HG03097 (cell line): ENCODE results near the gene KRTAP10-2.

Experiments
- ATAC-seq: cut with Tn5 transposase; IDR thresholded peaks from one replicate; pipeline ENCODE4 v1.9.1; 2021; ENCODE audit not compliant: unreplicated experiment, low FRiP score

Gene KRTAP10-2

DNA sequence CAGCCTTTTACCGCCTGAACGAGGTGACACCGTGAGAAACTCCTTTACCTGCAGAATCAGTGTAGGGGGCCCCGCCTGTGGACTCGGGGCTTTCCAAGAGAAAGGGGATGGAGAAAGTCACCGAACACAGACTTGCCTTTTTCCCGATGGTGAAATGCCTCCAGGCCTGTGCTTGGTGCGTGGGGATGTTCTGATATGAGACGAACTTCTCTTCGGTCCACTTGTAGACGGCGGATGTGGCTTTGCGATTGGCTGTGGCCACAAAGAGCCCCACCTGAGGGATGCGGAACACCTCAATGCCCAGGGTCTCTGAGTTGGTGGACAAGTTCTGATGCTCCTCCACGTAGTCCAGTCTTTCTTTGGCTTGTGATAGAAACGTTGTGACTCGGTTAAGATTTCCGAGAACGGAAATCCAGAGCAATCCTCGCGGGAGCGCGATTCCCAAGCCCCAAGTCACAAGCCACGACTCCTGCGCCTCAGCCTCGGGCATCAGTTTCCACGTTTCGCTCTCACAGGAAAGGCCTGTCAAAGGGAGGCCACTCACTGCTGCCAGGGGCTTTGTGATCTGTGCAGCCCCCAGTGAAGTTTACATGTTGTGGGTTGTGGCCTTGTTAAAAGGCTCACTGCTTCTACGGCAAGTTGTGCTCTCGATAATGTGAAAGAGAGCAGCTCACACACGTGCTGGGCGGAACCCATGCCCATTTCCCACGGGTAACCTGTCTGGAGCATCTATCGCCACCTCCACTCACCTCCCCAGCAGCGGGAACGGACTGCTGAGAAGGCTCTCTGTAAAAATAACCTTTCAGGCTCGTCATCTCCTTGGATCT lies 23.9 kb downstream of the KRTAP10-2 start:
- no peak for ATAC-seq

DNA sequence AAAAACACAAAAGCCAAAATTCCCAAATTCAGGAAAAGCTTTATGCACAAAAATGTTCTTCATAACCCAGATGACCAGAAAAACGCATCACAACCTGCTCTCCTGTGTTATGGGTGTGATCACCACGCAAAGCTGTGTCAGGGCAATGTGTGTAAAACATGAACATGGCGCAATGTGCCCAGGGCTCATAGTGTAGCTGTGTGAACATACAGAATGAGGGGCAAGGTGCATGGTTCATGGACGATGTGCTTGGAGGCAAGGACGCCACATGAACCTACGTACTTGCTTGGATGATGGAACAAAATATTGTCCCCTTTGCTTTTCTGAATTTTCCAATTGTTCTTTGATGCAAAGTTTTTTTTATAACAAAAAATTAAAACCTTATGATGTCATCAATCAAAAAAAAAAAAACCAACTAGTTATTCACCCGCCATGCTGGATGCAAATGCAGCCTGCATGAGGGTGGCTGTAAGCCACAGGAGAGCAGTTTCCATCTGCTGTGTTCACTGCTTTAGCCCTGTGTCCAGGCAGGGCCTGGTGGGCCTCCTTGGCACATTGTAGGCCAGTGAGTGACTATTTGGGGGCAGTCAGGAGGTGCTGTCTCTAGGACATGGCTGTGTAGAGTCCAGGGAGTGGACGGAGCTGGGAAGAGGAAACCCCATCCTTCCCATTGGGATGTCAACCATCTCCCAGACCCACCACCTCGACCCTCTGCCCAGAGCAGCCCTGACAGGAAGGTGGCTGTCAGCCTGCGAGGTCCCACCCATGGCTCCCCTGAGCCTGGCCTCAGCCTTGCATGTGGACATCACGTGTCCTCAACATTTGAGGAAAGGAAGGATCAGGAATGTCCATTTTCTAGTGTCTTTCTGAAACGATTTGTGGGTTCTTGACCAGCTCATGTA lies 25.0 kb downstream of the KRTAP10-2 start:
- no peak for ATAC-seq

DNA sequence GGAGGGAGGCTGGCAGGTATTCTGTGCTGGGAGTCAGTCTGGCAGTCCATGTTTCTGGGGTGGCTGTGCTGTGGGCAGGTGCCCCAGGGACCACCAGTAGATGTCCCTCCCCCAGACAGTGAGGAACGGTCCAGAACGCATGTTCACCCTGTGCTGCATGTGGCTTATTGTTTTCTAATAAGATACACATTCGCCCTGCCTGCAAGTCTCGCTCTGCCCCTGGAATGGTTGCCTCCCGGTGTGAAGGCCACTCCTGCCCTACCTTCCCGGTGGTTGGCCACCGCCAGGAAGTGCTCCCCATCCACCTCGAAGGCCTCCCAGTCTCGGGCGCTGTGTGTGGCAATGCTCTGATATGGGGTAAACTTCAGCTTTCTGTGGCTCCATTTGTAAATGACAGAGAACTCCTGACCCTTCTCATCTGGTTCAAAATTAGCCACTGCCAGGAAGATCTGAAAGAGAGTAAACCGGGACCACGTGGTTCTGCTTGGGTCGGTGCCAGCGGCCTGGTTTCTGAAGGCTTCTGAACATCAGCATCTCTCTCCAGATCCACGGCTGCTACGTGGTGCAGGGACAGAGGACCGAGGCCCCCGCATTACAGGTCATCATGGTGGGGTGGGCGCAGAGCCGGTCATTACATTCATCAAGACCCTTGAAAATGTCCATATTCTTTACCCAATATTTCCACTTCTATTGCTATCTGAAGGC lies 25.8 kb downstream of the KRTAP10-2 start:
- ATAC-seq, result no peak

DNA sequence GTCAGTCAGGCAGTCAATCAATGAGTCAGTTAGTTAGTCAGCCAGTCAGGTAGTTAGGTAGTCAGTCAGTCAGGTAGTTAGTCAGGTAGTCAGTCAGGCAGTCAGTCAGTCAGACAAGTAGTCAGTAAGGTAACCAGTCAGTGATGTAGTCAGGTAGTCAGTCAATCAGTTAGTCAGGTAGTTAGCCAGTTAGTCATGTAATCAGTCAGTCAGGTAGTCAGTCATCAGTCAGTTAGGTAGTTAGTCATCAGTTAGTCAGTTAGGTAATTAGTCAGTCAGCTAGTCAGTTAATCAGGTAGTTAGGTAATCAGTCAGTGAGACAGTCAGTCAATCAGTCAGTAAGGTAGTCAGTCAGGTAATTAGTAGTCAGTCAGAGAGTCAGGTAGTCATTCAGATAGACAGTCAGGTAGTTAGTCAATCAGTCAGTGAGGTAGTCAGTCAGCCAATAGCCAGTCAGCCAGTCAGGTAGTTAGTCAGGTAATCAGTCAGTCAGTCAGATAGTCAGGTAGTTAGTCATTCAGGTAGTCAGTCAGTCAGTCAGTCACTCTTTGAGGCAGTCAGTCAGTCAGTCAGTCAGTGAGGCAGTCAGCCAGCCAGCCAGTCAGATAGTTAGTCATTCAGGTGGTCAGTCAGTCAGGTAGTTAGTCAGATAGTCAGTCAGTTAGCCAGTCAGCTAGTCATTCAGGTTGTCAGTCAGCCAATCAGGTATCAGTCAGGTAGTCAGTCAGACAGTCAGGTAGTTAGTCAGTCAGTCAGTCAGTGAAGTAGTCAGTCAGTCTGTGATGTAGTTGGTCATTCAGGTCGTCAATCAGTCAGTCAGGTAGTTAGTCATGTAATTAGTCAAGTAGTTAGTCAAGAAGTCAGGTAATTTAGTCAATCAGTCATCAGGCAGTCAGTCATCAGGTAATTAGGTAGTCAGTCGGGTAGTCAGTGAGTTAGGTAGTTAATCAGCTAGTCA lies 26.6 kb downstream of the KRTAP10-2 start:
- no peak for ATAC-seq

DNA sequence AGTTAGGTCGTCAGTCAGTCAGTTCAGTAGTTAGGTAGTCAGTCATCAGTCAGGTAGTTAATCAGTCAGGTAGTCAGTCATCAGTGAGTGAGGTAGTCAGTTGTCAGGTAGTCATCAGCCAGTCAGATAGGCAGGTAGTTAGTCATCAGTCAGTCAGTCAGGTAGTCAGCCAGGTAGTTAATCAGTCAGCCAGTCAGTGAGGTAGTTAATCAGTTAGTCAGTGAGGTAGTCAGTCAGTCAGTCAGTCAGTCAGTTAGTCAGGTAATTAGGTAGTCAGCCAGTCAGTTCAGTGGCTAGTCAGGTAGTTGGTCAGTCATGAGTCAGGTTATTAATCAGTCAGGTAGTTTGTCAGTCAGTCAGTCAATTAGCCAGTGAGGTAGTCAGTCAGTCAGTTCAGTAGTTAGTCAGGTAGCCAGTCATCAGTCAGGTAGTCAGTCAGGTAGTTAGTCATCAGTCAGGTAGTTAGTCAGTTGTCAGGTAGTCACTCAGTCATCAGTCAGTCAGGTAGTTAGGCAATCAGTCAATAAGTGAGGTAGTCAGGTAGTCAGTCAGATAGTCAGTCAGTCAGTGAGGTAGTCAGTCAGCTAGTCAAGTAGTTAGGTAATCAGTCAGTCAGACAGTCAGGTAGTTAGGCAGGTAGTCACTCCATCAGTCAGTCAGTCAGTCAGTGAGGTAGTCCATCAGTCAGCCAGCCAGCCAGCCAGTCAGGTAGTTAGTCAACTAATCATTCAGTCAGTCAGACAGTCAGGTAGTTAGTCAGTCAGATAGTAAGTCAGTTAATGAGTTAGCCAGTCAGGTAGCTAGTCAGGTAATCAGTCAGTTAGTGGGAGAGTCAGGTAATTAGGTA lies 27.5 kb downstream of the KRTAP10-2 start:
- ATAC-seq, result no peak

DNA sequence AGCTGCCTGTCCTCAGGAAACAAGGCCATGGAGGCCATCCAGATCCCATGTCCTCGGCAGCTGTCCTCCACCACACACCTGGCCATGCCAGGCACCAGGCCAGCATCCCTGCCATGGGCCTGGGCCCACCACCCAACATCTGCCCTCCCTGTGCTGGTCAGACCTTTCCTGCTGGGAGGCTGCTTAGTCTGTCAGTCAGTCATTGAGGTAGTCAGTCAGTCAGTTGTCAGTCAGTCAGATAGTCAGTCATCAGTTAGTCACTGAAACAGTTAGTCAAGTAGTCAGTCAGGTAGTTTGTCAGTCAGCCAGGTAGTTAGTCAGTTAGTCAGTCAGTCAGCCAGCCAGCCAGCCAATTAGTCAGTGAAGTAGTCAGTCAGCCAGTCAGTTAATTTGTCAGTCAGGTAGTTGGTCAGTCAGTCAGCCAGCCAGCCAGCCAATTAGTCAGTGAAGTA lies 28.5 kb downstream of the KRTAP10-2 start:
- no peak for ATAC-seq

DNA sequence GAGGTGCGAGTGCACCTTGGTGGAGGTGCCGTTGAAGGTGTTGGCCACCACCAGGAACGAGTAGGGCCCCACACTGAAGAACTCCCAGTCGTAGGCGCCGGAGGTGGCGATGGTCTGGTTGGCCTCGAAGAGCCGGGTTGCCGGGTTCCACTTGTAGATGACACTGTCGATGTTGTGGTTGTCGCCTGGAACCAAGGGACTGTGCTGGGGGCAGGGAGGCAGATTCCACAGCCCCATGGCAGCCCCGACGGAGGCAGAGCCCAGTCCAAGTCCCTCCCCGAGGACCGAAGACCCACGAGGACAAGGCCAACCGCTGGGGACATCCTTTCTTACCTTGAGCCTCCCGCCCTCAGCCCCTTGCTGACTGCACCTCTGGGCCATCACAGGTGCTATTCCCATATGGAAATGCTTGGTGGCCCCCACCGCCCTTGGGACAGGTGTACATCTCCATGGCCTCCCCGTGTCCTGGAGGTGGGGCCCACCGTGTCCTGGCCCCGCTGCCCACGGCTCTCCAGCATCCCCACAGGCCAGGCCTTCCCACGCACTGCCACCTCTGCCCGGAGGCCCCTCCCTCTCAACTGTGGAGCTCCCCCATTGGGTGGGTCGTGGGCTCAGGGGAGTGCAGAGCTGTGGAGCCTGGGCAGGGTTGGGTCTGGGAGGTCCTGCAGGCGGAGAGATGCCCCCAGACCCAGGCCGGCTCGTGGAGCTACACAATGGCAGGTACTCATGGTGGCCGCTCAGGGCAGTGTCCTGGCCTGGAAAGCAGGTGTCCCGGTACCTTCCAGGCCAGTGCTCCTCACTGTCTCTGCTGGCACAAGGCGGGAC lies 29.2 kb downstream of the KRTAP10-2 start:
- ATAC-seq, result no peak

DNA sequence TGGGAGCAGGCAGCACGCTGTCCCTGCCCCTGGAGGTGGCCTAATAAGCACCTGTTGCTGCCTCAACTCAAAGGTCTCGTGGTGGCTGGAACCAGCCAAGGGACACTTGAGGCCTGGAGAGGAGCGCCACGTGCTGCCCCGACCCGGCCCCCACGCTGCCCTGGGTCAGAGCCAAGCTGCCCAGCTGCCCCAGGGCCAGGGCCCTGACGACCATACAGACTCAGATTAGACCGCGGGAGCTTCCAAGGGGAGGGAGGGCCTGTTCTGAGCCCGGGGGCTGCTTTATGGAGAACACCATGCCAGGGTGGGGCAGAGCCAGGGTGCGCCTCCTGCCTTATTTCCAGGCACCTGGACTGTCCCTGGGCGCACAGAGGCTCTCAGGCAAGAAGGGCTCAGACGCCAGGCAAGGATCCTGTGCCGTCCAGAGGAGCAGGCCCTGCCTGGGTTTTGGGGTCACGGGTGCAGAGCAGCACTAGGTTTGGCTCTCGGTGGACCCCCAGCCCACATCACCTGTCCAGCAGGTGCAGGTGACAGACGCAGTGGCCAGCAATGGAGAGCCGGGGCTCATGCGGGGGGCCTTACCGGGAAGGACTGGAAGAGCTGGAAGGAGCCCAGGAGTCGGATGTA lies 29.9 kb downstream of the KRTAP10-2 start:
- ATAC-seq, result no peak

DNA sequence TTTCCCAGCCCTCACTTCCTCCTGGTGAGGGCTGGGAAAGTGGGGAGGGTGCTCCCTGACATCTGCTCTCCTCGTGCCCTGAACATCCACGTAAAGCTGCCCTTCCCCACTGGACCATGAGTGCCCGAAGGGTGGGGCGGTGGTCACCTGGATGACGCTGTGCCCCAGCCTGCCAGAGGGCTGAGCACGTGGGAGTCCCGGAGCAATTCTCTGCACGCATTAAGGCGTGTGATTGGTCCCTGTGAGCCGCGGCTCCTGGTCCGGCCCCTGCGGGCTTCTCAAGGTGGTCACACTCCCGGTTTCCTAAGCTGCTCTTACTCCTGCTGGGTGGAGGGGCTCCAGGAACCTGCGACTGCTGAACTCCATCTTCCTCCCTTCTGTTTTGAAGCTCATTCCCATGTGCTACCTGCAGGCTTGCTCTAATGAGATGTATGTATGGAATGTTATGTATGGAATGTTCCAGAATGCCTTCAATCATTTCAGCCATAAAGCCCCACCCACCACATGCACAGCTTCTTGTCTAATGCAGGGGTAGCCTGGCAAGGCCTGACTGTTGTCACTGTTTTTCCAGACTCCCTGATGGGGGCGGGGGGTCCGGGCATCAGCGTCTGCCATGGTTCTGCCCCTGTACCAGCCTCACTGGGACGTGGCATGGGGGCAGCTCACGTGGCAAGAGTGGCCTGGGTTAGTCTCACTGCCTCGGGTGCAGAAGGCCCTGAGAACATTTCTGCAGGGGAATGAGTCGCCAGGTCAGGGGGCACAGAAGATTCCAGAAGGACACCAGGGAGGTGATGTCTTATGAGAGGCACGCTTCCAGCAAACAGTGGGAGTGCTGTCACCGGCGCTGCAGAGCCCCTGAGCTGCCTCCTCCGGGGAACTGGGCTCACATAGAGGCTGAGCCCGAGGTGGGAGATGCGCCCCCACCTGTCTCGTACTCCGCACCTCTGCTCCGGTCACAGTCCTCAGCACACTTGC lies 30.7 kb downstream of the KRTAP10-2 start:
- ATAC-seq, result no peak

DNA sequence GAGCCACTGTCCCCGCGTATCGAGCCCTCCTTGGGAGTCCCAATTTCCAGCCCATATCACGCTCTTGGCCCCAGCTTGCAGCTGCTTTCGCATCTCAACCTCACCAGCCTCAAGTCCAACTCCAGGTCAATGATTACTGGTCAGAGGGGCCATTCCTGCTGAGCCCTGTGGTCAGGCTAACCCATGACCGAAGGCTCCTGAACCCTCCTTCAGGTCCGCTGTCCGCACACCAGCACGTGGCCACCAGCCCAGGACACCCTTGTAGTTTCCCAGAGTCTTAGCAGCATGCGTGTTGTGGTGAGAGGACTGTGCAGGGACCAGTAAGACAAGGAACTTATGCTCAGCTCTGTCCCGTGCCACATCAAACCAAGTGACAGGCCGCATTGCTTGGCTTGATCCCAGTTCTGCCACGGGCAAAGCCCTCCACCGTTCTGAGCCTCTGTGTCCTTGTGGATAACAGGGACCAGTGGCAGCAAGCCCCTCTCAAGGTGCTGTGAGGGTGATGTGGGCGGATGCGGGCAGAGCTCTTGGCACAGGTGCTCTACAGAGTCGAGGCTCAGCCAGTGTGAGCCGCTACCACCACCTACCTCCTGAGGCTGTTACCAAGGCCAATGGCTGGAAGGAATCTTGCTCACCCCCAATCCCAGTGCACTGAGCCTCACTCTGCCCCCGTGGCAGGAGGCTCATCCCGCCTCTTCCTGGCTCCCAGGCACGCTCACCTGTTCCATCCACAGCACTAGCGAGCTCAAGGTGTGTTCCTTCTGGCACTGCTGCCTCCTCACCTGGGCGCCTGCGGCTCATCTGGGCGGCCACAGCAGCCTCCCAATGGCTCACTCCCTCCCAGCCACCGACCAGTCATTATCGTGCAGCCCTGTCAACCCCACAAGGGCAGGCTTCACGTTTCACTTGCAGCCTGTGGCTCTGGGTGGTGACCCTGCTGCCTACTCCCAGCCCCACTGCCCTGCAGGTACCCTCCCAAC lies 31.7 kb downstream of the KRTAP10-2 start:
- ATAC-seq, result no peak

DNA sequence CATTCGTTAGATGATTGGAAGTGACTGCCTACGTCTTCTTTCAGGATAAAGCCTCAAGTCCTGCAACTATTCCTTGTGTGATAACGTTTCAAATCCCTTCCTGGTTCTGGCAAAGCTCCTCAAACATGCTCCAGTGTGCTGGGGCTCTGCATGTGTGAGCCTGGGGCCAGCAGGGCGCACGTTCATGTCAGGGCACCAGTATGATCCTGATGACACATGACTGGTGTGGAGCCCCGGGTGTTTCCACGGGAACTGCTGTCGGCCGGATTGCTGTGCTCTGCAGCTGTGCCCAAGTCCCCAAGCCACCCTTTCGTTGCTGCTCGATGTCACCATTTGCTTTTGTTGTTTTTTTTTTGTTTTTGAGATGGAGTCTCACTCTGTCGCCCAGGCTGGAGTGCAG lies 32.6 kb downstream of the KRTAP10-2 start:
- ATAC-seq, result no peak

DNA sequence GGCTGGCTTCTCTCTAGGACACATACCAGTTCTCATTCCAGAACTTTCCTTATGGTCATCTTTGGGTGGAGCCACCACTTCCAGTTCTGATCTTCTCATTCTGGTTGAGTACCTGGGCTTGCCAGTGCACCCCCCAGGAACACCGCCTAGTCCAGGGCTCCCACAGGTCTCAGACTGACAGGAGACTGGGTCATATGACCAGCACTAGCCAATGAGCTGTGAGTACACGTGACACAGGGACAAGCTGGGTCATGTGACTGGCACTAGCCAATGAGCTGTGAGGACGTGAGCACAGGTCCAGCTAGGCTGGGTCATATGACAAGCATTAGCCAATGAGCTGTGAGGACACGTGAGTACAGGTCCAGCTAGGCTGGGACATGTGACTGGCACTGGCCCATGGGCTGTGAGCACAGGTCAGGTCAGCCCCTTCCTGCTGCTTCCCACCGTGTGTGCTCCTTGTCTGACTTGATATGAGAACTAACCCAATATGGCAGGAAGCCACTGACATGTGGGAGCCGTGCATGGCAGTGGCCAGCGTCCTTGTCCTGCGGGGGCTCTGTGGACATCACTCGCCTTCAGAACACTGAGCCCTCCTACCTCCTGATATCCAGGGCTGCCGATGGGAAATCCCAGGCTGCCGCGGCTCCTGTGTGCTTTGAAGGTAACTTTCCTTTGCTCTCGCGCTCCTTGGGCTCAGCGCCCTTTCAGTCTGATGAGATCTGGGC lies 34.0 kb downstream of the KRTAP10-2 start:
- ATAC-seq, result no peak

DNA sequence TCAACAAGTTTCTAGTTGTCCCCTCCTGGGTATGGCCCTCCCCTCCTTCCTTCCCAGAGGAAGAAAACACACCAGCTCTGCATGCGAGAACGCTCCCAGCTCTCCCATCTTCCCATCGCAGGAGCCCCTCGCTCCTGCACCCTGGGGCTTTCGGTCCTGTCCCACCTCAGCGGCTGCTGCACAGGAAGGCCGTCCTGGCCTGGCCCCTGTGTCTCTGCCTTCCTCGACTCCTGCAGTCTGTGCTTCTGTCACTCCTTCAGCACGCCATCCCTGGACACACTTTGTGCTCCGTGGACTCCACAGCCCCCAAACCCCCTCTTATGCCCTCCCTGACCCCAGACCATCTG lies 34.5 kb downstream of the KRTAP10-2 start:
- no peak for ATAC-seq

DNA sequence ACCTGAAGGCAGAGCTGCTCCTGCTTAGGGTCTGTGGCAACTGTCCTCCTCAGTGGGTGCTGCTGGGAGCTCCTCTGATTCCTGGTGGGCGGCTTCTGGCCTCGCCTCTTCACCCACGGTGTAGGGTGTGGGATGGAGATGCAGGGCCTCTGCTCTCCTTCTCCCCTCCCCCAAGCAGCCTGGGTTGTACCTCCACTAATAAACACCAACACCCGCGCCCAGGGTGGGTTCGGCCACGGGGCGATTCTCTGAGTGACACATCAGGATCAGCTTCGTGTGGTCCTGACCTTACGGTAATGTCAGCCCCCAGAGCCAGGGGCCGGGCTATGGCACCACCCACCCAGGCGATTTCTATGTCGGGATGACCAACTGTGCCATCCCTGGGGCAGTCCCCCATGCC lies 35.0 kb downstream of the KRTAP10-2 start:
- no peak for ATAC-seq
